DND-41 (cell line): ENCODE data around the gene FOXF2.

Source experiments
- ATAC-seq: fragments of 200-7000 bp; cut with Tn5 transposase; 3 replicates; pipeline ENCODE4 v1.9.1; 2021; ENCODE audit warnings: low read depth; ENCODE audit not compliant: insufficient read depth
- DNase-seq: peaks from one replicate; pipeline ENCODE4 v3.0.0-alpha.2; 2020
- H2AFZ ChIP-seq: 2 replicates; pipeline ENCODE4 v1.6.0; 2012; ENCODE audit warnings: low read depth, low read length
- H3K27ac ChIP-seq: 2 replicates; pipeline ENCODE4 v1.5.1; 2012; ENCODE audit warnings: low read length, inconsistent platforms
- H3K27me3 ChIP-seq: fragments of 200-600 bp; sonication (generic); 2 replicates; pipeline ENCODE4 v1.6.0; 2012; ENCODE audit warnings: low read length, mild to moderate bottlenecking, inconsistent platforms; ENCODE audit not compliant: insufficient read depth, poor library complexity
- H3K36me3 ChIP-seq: 2 replicates; pipeline ENCODE4 v1.5.1; 2012; ENCODE audit warnings: low read length, inconsistent platforms; ENCODE audit not compliant: insufficient read depth
- H3K4me1 ChIP-seq: 2 replicates; pipeline ENCODE4 v1.5.1; 2012; ENCODE audit warnings: mild to moderate bottlenecking, low read length; ENCODE audit not compliant: insufficient read depth
- H3K4me2 ChIP-seq: 2 replicates; pipeline ENCODE4 v1.6.0; 2012; ENCODE audit warnings: mild to moderate bottlenecking, moderate library complexity, low read length, inconsistent platforms; ENCODE audit not compliant: insufficient read depth
- H3K4me3 ChIP-seq, 2 experiments: fragments of 200-600 bp in 1 of 2; shearing (Covaris generic) in 1 of 2; 2 replicates each; pipeline ENCODE4 v1.5.1; 2012 to 2016; ENCODE audit warnings: inconsistent platforms in 2 of 2, low read length in 2 of 2, mild to moderate bottlenecking in 2 of 2, low read depth in 1 of 2, moderate library complexity in 1 of 2
- H3K79me2 ChIP-seq: 2 replicates; pipeline ENCODE4 v1.6.0; 2012; ENCODE audit warnings: low read length, inconsistent platforms; ENCODE audit not compliant: insufficient read depth
- H3K9ac ChIP-seq: 2 replicates; pipeline ENCODE4 v1.6.0; 2012; ENCODE audit warnings: low read depth, mild to moderate bottlenecking, inconsistent platforms, low read length, moderate library complexity
- H3K9me3 ChIP-seq: 2 replicates; pipeline ENCODE4 v1.5.1; 2012; ENCODE audit warnings: low read length, moderate library complexity, mild to moderate bottlenecking, inconsistent platforms; ENCODE audit not compliant: insufficient read depth, severe bottlenecking
- H4K20me1 ChIP-seq: 2 replicates; pipeline ENCODE4 v1.6.0; 2012; ENCODE audit warnings: low read length; ENCODE audit not compliant: insufficient read depth
- EZH2 ChIP-seq: IDR thresholded peaks from 3 replicates; pipeline ENCODE4 v1.6.1; 2012; ENCODE audit warnings: borderline replicate concordance, low read depth, mild to moderate bottlenecking, moderate library complexity, low read length, inconsistent platforms; ENCODE audit not compliant: severe bottlenecking
- TF ChIP-seq, protein P1 (sequence below): IDR thresholded peaks from 2 replicates; pipeline ENCODE4 v1.5.1; 2012; ENCODE audit warnings: borderline replicate concordance, low read length, moderate library complexity, mild to moderate bottlenecking; ENCODE audit not compliant: poor library complexity, severe bottlenecking; ENCODE audit errors: extremely low read depth

The FOXF2 gene

DNA sequence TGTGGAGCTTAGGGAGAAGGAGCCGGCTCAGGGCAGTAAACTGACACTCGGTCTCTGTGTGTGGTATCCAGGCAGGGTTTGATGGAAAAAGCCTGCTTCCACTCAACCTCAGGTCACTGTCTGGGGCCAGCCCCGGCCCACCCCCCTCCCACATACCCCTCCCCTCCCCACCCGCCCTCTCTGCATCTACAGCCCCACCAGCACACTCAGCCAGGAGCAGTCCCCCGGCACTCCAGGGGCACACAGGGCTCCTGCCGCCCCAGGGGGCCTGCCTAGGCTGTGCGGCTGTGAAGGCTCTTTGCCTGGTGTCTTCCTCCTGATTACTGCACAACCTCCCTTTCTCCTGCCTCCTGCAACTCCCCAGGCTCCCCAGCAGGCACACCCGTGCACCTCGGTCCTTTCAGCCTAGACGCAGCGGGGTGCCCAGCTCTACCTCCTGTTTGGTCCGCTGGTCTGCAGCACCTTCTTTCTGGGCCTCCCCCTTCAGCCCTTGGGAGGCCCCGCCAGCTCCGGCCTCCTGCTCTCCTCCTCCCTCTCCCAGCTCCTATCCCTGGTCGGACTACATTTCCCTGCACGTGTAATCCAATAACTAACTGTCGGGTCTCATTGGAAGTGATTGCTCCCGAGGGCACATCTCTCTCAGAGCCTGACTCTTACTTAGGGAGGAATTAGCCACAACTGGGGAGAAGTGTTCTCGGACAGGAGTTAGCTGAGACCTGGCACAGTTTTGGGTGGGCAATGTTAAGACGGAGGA, 1.3 kb upstream of the FOXF2 start:
- Histone ChIP-seq H3K4me2 (no peak overlapping the region), H2AFZ (no peak overlapping the region), H3K27ac (no peak overlapping the region)

DNA sequence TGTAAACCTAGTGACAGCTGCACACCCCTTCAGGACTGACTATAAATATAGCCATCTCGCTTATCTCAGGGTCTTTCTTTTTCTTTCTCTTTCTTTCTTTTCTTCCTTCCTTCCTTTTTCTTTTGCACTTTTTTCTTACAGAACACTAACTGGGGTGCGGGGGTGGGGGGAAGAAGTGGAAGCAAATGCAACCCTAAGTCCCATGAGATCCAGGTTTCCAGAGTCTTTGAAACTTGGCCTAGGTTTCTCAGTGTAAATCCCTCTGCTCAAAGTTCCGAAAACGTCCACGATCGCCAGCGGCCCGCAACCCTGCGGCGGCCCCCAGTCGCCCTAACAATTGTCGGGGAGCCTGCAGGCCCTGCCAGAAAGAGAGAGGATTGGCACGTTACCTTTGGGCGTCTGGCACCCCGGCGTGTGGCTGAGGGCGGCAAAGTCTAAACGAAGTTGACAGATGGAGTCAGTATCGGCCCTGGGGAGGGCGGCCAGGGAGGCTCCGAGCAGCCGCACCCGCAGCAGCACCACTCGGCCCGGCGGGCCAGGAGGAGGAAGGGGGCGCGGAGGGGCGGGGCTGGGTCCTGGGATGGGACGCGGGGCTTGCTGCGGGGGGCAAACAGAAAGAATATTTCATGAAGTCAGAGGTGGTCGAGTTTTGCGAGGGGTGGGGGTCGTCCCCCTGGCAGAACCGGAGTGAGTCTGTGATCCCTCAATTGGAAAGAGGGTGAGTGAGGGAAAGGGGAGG, 577 bp upstream of the FOXF2 start:
- ATAC-seq: no peak

More for the DNA sequence above, 1.3 kb upstream of the FOXF2 start:
- Histone ChIP-seq H3K4me3 (no peak overlapping the region), H3K9me3 (no peaks in the 10 kb centered on the region), H3K9ac (no peak overlapping the region), H4K20me1 (no peaks in the 10 kb centered on the region), H3K27me3 (no peaks in the 10 kb centered on the region), H3K36me3 (no peaks in the 10 kb centered on the region), H3K79me2 (no peaks in the 10 kb centered on the region), H3K4me1 (no peaks in the 10 kb centered on the region)
- no peak for ATAC-seq
- TF ChIP-seq, protein P1, sequence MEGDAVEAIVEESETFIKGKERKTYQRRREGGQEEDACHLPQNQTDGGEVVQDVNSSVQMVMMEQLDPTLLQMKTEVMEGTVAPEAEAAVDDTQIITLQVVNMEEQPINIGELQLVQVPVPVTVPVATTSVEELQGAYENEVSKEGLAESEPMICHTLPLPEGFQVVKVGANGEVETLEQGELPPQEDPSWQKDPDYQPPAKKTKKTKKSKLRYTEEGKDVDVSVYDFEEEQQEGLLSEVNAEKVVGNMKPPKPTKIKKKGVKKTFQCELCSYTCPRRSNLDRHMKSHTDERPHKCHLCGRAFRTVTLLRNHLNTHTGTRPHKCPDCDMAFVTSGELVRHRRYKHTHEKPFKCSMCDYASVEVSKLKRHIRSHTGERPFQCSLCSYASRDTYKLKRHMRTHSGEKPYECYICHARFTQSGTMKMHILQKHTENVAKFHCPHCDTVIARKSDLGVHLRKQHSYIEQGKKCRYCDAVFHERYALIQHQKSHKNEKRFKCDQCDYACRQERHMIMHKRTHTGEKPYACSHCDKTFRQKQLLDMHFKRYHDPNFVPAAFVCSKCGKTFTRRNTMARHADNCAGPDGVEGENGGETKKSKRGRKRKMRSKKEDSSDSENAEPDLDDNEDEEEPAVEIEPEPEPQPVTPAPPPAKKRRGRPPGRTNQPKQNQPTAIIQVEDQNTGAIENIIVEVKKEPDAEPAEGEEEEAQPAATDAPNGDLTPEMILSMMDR: no peak
- no peak for TF ChIP-seq EZH2
- DNase-seq: no peak

DNA sequence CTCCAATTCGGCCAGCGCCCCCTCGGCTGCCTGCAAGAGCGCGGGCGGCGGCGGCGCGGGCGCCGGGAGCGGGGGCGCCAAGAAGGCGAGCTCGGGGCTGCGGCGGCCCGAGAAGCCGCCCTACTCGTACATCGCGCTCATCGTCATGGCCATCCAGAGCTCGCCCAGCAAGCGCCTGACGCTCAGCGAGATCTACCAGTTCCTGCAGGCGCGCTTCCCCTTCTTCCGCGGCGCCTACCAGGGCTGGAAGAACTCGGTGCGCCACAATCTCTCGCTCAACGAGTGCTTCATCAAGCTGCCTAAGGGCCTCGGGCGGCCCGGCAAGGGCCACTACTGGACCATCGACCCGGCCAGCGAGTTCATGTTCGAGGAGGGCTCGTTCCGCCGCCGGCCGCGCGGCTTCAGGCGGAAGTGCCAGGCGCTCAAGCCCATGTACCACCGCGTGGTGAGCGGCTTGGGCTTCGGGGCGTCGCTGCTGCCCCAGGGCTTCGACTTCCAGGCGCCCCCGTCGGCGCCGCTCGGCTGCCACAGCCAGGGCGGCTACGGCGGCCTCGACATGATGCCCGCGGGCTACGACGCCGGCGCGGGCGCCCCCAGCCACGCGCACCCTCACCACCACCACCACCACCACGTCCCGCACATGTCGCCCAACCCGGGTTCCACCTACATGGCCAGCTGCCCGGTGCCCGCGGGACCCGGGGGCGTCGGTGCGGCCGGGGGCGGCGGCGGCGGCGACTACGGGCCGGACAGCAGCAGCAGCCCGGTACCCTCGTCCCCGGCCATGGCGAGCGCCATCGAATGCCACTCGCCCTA, 963 bp downstream of the FOXF2 start:
- Histone ChIP-seq H3K4me3 (no peak overlapping the region), H4K20me1 (no peaks in the 10 kb centered on the region), H3K9ac (no peak overlapping the region), H3K4me2 (no peak overlapping the region), H3K27me3 (peaks cover 8% of the 10 kb centered on the region), H3K79me2 (no peaks in the 10 kb centered on the region), H3K9me3 (no peaks in the 10 kb centered on the region), H2AFZ (no peak overlapping the region), H3K36me3 (no peaks in the 10 kb centered on the region), H3K4me1 (no peaks in the 10 kb centered on the region), H3K27ac (no peak overlapping the region)
- DNase-seq (no peak), ATAC-seq (no peak)
- TF ChIP-seq, protein P1: no peak
- TF ChIP-seq EZH2: no peak

More for the DNA sequence above, 577 bp upstream of the FOXF2 start:
- Histone ChIP-seq H3K79me2 (no peaks in the 10 kb centered on the region), H3K4me2 (no peak overlapping the region), H3K9me3 (no peaks in the 10 kb centered on the region), H2AFZ (no peak overlapping the region), H3K36me3 (no peaks in the 10 kb centered on the region), H4K20me1 (no peaks in the 10 kb centered on the region), H3K27ac (no peak overlapping the region), H3K4me1 (no peaks in the 10 kb centered on the region), H3K9ac (no peak overlapping the region), H3K4me3 (no peak overlapping the region), H3K27me3 (no peaks in the 10 kb centered on the region)
- DNase-seq: no peak
- TF ChIP-seq, protein P1: no peak
- no peak for TF ChIP-seq EZH2
